Right lobe of liver (tissue), 4 donors: ENCODE results near the gene RFXAP.

Experiments
- POLR2A ChIP-seq: fragments of 450-650 bp; IDR thresholded peaks from one replicate; pipeline ENCODE4 v1.6.1; 2017; ENCODE audit warnings: antibody characterized with exemption, mild to moderate bottlenecking
- TF ChIP-seq, protein P1 (sequence below), 4 donors: fragments of 200-600 bp in 3 of 4; fragments of 450-650 bp in 1 of 4; IDR thresholded peaks; one replicate each; pipeline versions ENCODE4 v1.5.1 to v1.8.0; 2016 to 2022; ENCODE audit warnings: antibody characterized with exemption in 4 of 4, mild to moderate bottlenecking in 2 of 4
- donor health status: DM: no; HTN: no; CAD: no.
- donor health status: DM: no; HTN: no; CAD: no.
- donor health status: DM: no; HTN: yes; CAD: no.

DNA sequence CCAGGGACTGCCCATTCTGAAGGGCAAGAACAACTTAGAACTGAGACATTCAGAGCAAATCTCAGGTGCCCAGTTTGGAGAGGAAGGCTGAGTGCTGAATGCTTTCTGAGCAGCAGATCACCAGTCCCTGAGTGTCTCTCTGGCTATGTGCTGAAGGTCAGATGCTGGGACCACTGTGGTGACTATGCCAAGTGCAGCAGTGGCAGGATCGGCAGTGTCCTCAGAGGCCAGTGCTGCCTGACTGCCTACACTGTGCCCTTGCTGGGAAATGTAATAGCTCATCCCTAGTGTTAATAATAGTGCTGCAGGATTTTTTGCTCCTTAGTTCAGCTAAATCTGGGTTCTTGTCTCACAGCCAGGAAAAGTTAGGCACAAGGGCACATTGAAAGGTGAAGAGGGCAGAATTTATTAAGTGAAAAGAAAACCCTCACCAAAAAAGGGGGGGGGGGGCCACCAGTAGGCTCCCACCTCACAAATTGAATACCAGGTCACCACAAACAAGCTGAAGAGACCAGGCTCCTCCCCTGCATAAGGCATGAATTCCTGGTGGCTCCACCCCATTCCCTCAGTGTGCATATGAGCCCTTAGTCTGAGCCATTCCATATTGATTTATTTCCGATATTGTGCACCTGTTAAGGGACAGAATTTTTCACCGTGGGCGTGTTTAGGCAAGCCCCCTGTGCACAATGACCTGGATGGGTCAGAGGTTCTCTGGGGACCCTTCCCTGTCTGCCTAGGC lies 18.5 kb downstream of the RFXAP start:
- no peak for TF ChIP-seq POLR2A
- TF ChIP-seq, protein P1, sequence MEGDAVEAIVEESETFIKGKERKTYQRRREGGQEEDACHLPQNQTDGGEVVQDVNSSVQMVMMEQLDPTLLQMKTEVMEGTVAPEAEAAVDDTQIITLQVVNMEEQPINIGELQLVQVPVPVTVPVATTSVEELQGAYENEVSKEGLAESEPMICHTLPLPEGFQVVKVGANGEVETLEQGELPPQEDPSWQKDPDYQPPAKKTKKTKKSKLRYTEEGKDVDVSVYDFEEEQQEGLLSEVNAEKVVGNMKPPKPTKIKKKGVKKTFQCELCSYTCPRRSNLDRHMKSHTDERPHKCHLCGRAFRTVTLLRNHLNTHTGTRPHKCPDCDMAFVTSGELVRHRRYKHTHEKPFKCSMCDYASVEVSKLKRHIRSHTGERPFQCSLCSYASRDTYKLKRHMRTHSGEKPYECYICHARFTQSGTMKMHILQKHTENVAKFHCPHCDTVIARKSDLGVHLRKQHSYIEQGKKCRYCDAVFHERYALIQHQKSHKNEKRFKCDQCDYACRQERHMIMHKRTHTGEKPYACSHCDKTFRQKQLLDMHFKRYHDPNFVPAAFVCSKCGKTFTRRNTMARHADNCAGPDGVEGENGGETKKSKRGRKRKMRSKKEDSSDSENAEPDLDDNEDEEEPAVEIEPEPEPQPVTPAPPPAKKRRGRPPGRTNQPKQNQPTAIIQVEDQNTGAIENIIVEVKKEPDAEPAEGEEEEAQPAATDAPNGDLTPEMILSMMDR (IDR thresholded peaks at IDR 0.05), result no peak
